Neural cell (in vitro differentiated cells): Measurements from ENCODE around the gene RAP1GAP2. TPM values are rescaled to one million over a fixed set of nuclear protein-coding genes. Genes with fewer than 3 reads are reported as not detected.

Experiments used
- H2AFZ ChIP-seq: fragments of 200-600, 300-800 bp; sonication (generic), shearing (Covaris generic); 2 replicates; pipeline ENCODE4 v1.6.0; 2014; ENCODE audit warnings: low read depth, mild to moderate bottlenecking, antibody characterized with exemption, low read length, moderate library complexity
- H3F3A ChIP-seq: fragments of 200-600 bp; shearing (Covaris generic); 2 replicates; pipeline ENCODE4 v1.6.1; 2016; ENCODE audit warnings: mild to moderate bottlenecking, moderate library complexity, mixed read lengths, antibody characterized with exemption, low read length; ENCODE audit not compliant: insufficient read depth, poor library complexity, severe bottlenecking
- H3K27ac ChIP-seq: fragments of 200-600, 300-800 bp; sonication (generic), shearing (Covaris generic); 2 replicates; pipeline ENCODE4 v1.5.1; 2014; ENCODE audit warnings: mild to moderate bottlenecking, low read length, moderate library complexity
- H3K27me3 ChIP-seq: fragments of 300-800, 200-600 bp; sonication (generic), shearing (Covaris generic); 2 replicates; pipeline ENCODE4 v1.6.0; 2014; ENCODE audit warnings: mild to moderate bottlenecking, low read depth, low read length, moderate library complexity; ENCODE audit not compliant: insufficient read depth
- H3K36me3 ChIP-seq: fragments of 300-800, 200-600 bp; sonication (generic), shearing (Covaris generic); 2 replicates; pipeline ENCODE4 v1.5.1; 2014; ENCODE audit warnings: mild to moderate bottlenecking, antibody characterized with exemption, low read length, moderate library complexity; ENCODE audit not compliant: insufficient read depth
- H3K4me2 ChIP-seq: fragments of 300-800, 200-600 bp; sonication (generic), shearing (Covaris generic); 2 replicates; pipeline ENCODE4 v1.6.0; 2014; ENCODE audit warnings: mild to moderate bottlenecking, low read length
- H3K4me3 ChIP-seq: fragments of 300-800, 200-600 bp; sonication (generic), shearing (Covaris generic); 2 replicates; pipeline ENCODE4 v1.5.1; 2014; ENCODE audit warnings: mild to moderate bottlenecking, low read length, moderate library complexity
- H3K79me2 ChIP-seq: fragments of 200-600 bp; shearing (Covaris generic); replicated peaks from 2 replicates; pipeline ENCODE4 v1.6.0; 2014; ENCODE audit warnings: mild to moderate bottlenecking, low read length, moderate library complexity; ENCODE audit not compliant: insufficient read depth
- H3K9ac ChIP-seq: fragments of 300-800, 200-600 bp; sonication (generic), shearing (Covaris generic); 2 replicates; pipeline ENCODE4 v1.6.1; 2016; ENCODE audit warnings: mild to moderate bottlenecking, low read length, mixed read lengths
- H3K9me2 ChIP-seq: fragments of 200-600 bp; shearing (Covaris generic); 2 replicates; pipeline ENCODE4 v1.6.1; 2016; ENCODE audit warnings: mild to moderate bottlenecking, low read length, mixed read lengths; ENCODE audit not compliant: insufficient read depth
- H3K9me3 ChIP-seq: fragments of 200-600, 300-800 bp; sonication (generic), shearing (Covaris generic); 2 replicates; pipeline ENCODE4 v1.6.1; 2016; ENCODE audit warnings: mild to moderate bottlenecking, mixed run types, low read length, moderate library complexity, mixed read lengths
- H4K20me1 ChIP-seq: fragments of 200-600 bp; shearing (Covaris generic); 2 replicates; pipeline ENCODE4 v1.6.1; 2016; ENCODE audit warnings: mild to moderate bottlenecking, mixed run types; ENCODE audit not compliant: insufficient read depth
- CTCF ChIP-seq: fragments of 450-650 bp; IDR thresholded peaks from 2 replicates; pipeline ENCODE4 v1.5.1; 2014; ENCODE audit warnings: antibody characterized with exemption, mild to moderate bottlenecking, moderate library complexity; ENCODE audit not compliant: poor library complexity, severe bottlenecking
- EP300 ChIP-seq: fragments of 450-650 bp; conservative IDR thresholded peaks from 2 replicates; pipeline ENCODE4 v1.6.1; 2014; ENCODE audit warnings: antibody characterized with exemption, mild to moderate bottlenecking, moderate library complexity; ENCODE audit not compliant: poor library complexity, severe bottlenecking
- EZH2 ChIP-seq: fragments of 200-600, 300-800 bp; shearing (Covaris generic), sonication (generic); IDR thresholded peaks from 2 replicates; pipeline ENCODE4 v1.6.1; 2014; ENCODE audit warnings: antibody characterized with exemption, low read length, borderline replicate concordance, mild to moderate bottlenecking; ENCODE audit not compliant: insufficient read depth, poor library complexity, severe bottlenecking
- MXI1 ChIP-seq: fragments of 450-650 bp; conservative IDR thresholded peaks from 2 replicates; pipeline ENCODE4 v1.6.1; 2014; ENCODE audit warnings: antibody characterized with exemption, mild to moderate bottlenecking; ENCODE audit not compliant: poor library complexity, severe bottlenecking
- POLR2AphosphoS5 ChIP-seq: IDR thresholded peaks from 2 replicates; pipeline ENCODE4 v1.6.1; 2012
- RAD21 ChIP-seq: fragments of 450-650 bp; conservative IDR thresholded peaks from 2 replicates; pipeline ENCODE4 v1.6.1; 2014; ENCODE audit warnings: antibody characterized with exemption, mild to moderate bottlenecking, moderate library complexity
- REST ChIP-seq: IDR thresholded peaks from 2 replicates; pipeline ENCODE4 v1.6.1; 2012; ENCODE audit warnings: borderline replicate concordance
- SMC3 ChIP-seq: fragments of 450-650 bp; conservative IDR thresholded peaks from 2 replicates; pipeline ENCODE4 v1.6.1; 2014; ENCODE audit warnings: antibody characterized with exemption, mild to moderate bottlenecking, moderate library complexity; ENCODE audit not compliant: poor library complexity
- TAF1 ChIP-seq: IDR thresholded peaks from 2 replicates; pipeline ENCODE4 v1.6.1; 2012; ENCODE audit warnings: low read depth
- polyA plus RNA-seq: library from polyadenylated mRNA; depleted of rRNA; stranded (reverse); fragments of >200 nt; gene quantifications from 2 replicates; pipeline ENCODE4 v1.2.3, GENCODE V29; 2014

The RAP1GAP2 gene
- polyA plus RNA-seq, 1 donor from 2014 or later = 14.8 TPM

GRCh38 chr17:2921443-2921842 lies 125.2 kb downstream of the RAP1GAP2 start:
- Histone ChIP-seq H3K9me3 (no peaks in the 10 kb centered on the region), H3K9me2 (no peaks in the 10 kb centered on the region), H3K4me3 (no peak overlapping the region), H4K20me1 (no peaks in the 10 kb centered on the region), H2AFZ (no peak overlapping the region), H3K79me2 (no peaks in the 10 kb centered on the region), H3K4me2 (no peak overlapping the region), H3K27ac (no peak overlapping the region), H3F3A (no peaks in the 10 kb centered on the region), H3K27me3 (no peaks in the 10 kb centered on the region), H3K9ac (no peak overlapping the region), H3K36me3 (no peaks in the 10 kb centered on the region)
- TF ChIP-seq EP300 (peak; percentile 38), SMC3 (no peak), TAF1 (no peak), POLR2AphosphoS5 (no peak), CTCF (no peak), RAD21 (no peak), REST (no peak), MXI1 (no peak), EZH2 (no peak)

- Histone ChIP-seq H3F3A (no peaks in the 10 kb centered on the region), H4K20me1 (no peaks in the 10 kb centered on the region), H3K9ac (no peak overlapping the region), H3K79me2 (no peaks in the 10 kb centered on the region), H3K27ac (no peak overlapping the region), H2AFZ (no peak overlapping the region), H3K27me3 (no peaks in the 10 kb centered on the region), H3K4me3 (no peak overlapping the region), H3K9me3 (no peaks in the 10 kb centered on the region), H3K4me2 (no peak overlapping the region), H3K9me2 (no peaks in the 10 kb centered on the region), H3K36me3 (no peaks in the 10 kb centered on the region)
- no peak for TF ChIP-seq POLR2AphosphoS5
- TF ChIP-seq RAD21 = no peak
- no peak for TF ChIP-seq CTCF
- TF ChIP-seq SMC3 = no peak
- no peak for TF ChIP-seq EZH2
- no peak for TF ChIP-seq MXI1
- no peak for TF ChIP-seq EP300
- no peak for TF ChIP-seq TAF1
- no peak for TF ChIP-seq REST
Observed at GRCh38 chr17:2924211-2924610, 128.0 kb downstream of the RAP1GAP2 start.
